IMR-90 (cell line): ENCODE results near the gene SLC1A7. TPM values are rescaled to one million over a fixed set of nuclear protein-coding genes. Genes with fewer than 3 reads are reported as not detected.

ENCODE experiments used
- ATAC-seq: fragments of 200-7000 bp; cut with Tn5 transposase; 2 replicates; pipeline ENCODE4 v1.9.1; 2020; ENCODE audit warnings: low read depth, mild to moderate bottlenecking, moderate library complexity
- BruUV-seq: library from RNA; stranded (reverse); fragments of 400-500 nt; replicated peaks from 2 replicates; lab custom pipeline; 2021; lab: Mats Ljungman, UMichigan
- CTCF ChIA-PET: fragments of 300-600 bp; formaldehyde crosslinking; extraction: SDS; loops from one replicate; lab custom pipeline; 2021; ENCODE audit warnings: antibody characterized with exemption; lab: Yijun Ruan, JAX
- POLR2A ChIA-PET: fragments of 300-600 bp; sonication (Branson Sonifier 250); formaldehyde crosslinking; loops from one replicate; lab custom pipeline; 2022; ENCODE audit warnings: antibody characterized with exemption; ENCODE audit not compliant: unreplicated experiment; lab: Charles Lee
- DNase-seq: peaks from one replicate; pipeline ENCODE4 v3.0.0; 2013
- H2AFZ ChIP-seq: replicated peaks from 2 replicates; pipeline ENCODE3; 2013; ENCODE audit warnings: low read length, mild to moderate bottlenecking; ENCODE audit not compliant: poor library complexity
- H2AK5ac ChIP-seq: 2 replicates; pipeline ENCODE4 v1.6.1; 2013; ENCODE audit warnings: low read depth, low read length, inconsistent platforms
- H2AK9ac ChIP-seq: replicated peaks from 2 replicates; pipeline ENCODE3; 2013; ENCODE audit warnings: mild to moderate bottlenecking, low read depth, low read length, moderate library complexity; ENCODE audit not compliant: poor library complexity
- H2BK120ac ChIP-seq: 2 replicates; pipeline ENCODE4 v1.6.1; 2013; ENCODE audit warnings: low read depth, low read length, inconsistent platforms
- H2BK15ac ChIP-seq: 3 replicates; pipeline ENCODE4 v1.6.1; 2013; ENCODE audit warnings: low read depth, low read length, inconsistent platforms
- H2BK20ac ChIP-seq: 2 replicates; pipeline ENCODE4 v1.6.1; 2013; ENCODE audit warnings: low read depth, mild to moderate bottlenecking, inconsistent platforms, low read length, moderate library complexity
- H2BK5ac ChIP-seq: 2 replicates; pipeline ENCODE4 v1.6.1; 2013; ENCODE audit warnings: mild to moderate bottlenecking, low read depth, low read length, inconsistent platforms; ENCODE audit not compliant: poor library complexity, severe bottlenecking
- H3K14ac ChIP-seq: replicated peaks from 2 replicates; pipeline ENCODE4 v1.6.1; 2013; ENCODE audit warnings: low read depth, low read length, inconsistent platforms
- H3K18ac ChIP-seq: 2 replicates; pipeline ENCODE4 v1.6.1; 2013; ENCODE audit warnings: low read depth, low read length, control low read depth
- H3K23ac ChIP-seq: 2 replicates; pipeline ENCODE4 v1.6.1; 2013; ENCODE audit warnings: low read depth, low read length, inconsistent platforms
- H3K27ac ChIP-seq: 2 replicates; pipeline ENCODE4 v1.5.1; 2013; ENCODE audit warnings: mild to moderate bottlenecking, control low read depth, low read length; ENCODE audit not compliant: insufficient read depth
- H3K27me3 ChIP-seq: 2 replicates; pipeline ENCODE4 v1.6.1; 2013; ENCODE audit warnings: low read length; ENCODE audit not compliant: control insufficient read depth, insufficient read depth
- H3K36me3 ChIP-seq: 2 replicates; pipeline ENCODE4 v1.6.1; 2013; ENCODE audit warnings: low read length, mixed read lengths; ENCODE audit not compliant: control insufficient read depth, insufficient read depth
- H3K4ac ChIP-seq: 2 replicates; pipeline ENCODE4 v1.6.1; 2013; ENCODE audit warnings: low read depth, low read length, inconsistent platforms
- H3K4me1 ChIP-seq: 2 replicates; pipeline ENCODE4 v1.6.1; 2013; ENCODE audit warnings: low read length, mixed read lengths; ENCODE audit not compliant: control insufficient read depth, insufficient read depth
- H3K4me2 ChIP-seq: 2 replicates; pipeline ENCODE4 v1.6.1; 2013; ENCODE audit warnings: low read depth, mild to moderate bottlenecking, control low read depth, low read length, moderate library complexity
- H3K4me3 ChIP-seq: 2 replicates; pipeline ENCODE4 v1.5.1; 2013; ENCODE audit warnings: low read depth, mild to moderate bottlenecking, control low read depth, low read length, moderate library complexity; ENCODE audit not compliant: insufficient read depth
- H3K56ac ChIP-seq: 2 replicates; pipeline ENCODE4 v1.6.1; 2013; ENCODE audit warnings: low read length, inconsistent platforms; ENCODE audit not compliant: insufficient read depth; ENCODE audit errors: extremely low read depth
- H3K79me1 ChIP-seq, 2 experiments: 2 replicates each; pipeline ENCODE4 v1.6.1; 2013; ENCODE audit warnings: low read length in 2 of 2, inconsistent platforms in 1 of 2, low read depth in 1 of 2
- H3K9ac ChIP-seq: 2 replicates; pipeline ENCODE4 v1.6.1; 2013; ENCODE audit warnings: low read depth, low read length, control low read depth
- H3K9me1 ChIP-seq: 2 replicates; pipeline ENCODE4 v1.6.1; 2013; ENCODE audit warnings: low read length, inconsistent platforms; ENCODE audit not compliant: insufficient read depth
- H3K9me3 ChIP-seq: 2 replicates; pipeline ENCODE4 v1.6.1; 2013; ENCODE audit warnings: low read length; ENCODE audit not compliant: control insufficient read depth, insufficient read depth
- H4K20me1 ChIP-seq: 2 replicates; pipeline ENCODE4 v1.6.1; 2013; ENCODE audit warnings: low read length, inconsistent platforms; ENCODE audit not compliant: insufficient read depth
- H4K5ac ChIP-seq: 2 replicates; pipeline ENCODE4 v1.6.1; 2013; ENCODE audit warnings: mild to moderate bottlenecking, low read depth, low read length, control low read depth
- H4K8ac ChIP-seq, 2 experiments: 2 replicates each; pipeline ENCODE4 v1.6.1; 2013; ENCODE audit warnings: low read depth in 2 of 2, low read length in 2 of 2, control low read depth in 1 of 2, inconsistent platforms in 1 of 2
- H4K91ac ChIP-seq: 2 replicates; pipeline ENCODE4 v1.6.1; 2013; ENCODE audit warnings: low read depth, low read length, inconsistent platforms; ENCODE audit not compliant: insufficient read depth
- BHLHE40 ChIP-seq: fragments of 150-350 bp; IDR thresholded peaks from 2 replicates; pipeline ENCODE4 v1.6.1; 2016; ENCODE audit warnings: mild to moderate bottlenecking, low read depth, low read length
- CEBPB ChIP-seq: IDR thresholded peaks from 2 replicates; pipeline ENCODE4 v1.6.1; 2012; ENCODE audit warnings: low read depth, low read length, improper control_type of control experiment
- MAZ ChIP-seq: IDR thresholded peaks from 2 replicates; pipeline ENCODE4 v1.6.1; 2012; ENCODE audit warnings: low read depth, mild to moderate bottlenecking, low read length, improper control_type of control experiment, moderate library complexity, borderline replicate concordance
- POLR2A ChIP-seq: IDR thresholded peaks from 2 replicates; pipeline ENCODE4 v1.6.1; 2012; ENCODE audit warnings: mild to moderate bottlenecking, low read depth, low read length
- RCOR1 ChIP-seq: IDR thresholded peaks from 2 replicates; pipeline ENCODE4 v1.6.1; 2012; ENCODE audit warnings: mild to moderate bottlenecking, low read length, improper control_type of control experiment; ENCODE audit not compliant: insufficient replicate concordance
- WGBS, 2 experiments: methylation state at CpG; one replicate each; pipeline versions ENCODE4 v1.1.5 to v1.1.7; 2013; ENCODE audit warnings: missing lambda C conversion rate in 2 of 2; ENCODE audit not compliant: insufficient read length in 1 of 2; ENCODE audit errors: extremely low coverage in 2 of 2; 5-methylcytosine and 5-hydroxymethylcytosine counted together
- dilution Hi-C: fragments of 300-500 bp; cut with HindIII; formaldehyde crosslinking; loops from one replicate; pipeline ENCODE4 v1.14.3; 2018; ENCODE audit warnings: low sequenced_read_pairs; ENCODE audit not compliant: unreplicated experiment
- in situ Hi-C: fragments of 300-500 bp; cut with MboI; formaldehyde crosslinking; loops from 3 replicates; pipeline ENCODE4 v1.14.3; 2019; ENCODE audit warnings: low sequenced_read_pairs, inconsistent platforms, mixed read lengths
- intact Hi-C: fragments of 100-400 bp; cut with micrococcal nuclease; formaldehyde crosslinking; loops from 2 replicates; pipeline ENCODE4 v1.10.0; 2022
- polyA plus RNA-seq, 3 experiments: library from polyadenylated mRNA; depleted of rRNA; stranded (reverse); fragments of >200 nt; gene quantifications; 2 replicates each; pipeline ENCODE4 v1.2.3, GENCODE V29; 2012; ENCODE audit warnings: low replicate concordance in 1 of 3
- total RNA-seq: library from RNA; depleted of rRNA; stranded (reverse); fragments of >200 nt; gene quantifications from 2 replicates; pipeline ENCODE4 v1.2.3, GENCODE V29; 2012

Gene SLC1A7
- total and polyA plus RNA-seq, 2 of the 4 experiments (the other 2 are of a cell fraction) = 0.05 TPM; not detected in 1

DNA sequence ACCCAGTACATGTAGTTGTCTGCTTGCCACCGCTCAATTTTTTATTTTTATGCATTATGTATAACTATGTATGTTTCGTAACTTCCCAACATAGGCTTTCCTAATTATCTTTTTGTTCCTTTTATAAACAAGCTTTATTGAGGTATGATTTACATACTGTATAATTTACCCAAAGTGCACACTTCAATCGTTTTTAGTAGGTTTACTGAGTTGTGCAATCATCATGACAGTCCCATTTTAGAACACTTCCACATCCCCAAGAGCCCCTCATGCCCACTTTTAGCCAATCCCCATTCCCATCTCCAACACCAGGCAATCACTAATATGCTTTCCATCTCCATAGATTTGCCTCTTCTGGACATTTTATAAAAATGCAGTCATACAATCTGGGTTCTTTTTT is 14.3 kb upstream of the SLC1A7 start:
- H3K27me3 ChIP-seq = no peaks in the 10 kb centered on the region
- no peaks in the 10 kb centered on the region for H4K20me1 ChIP-seq
- H2BK15ac ChIP-seq = no peak overlapping the region
- H3K4me2 ChIP-seq = no peak overlapping the region
- H3K27ac ChIP-seq = no peak overlapping the region
- no peak for DNase-seq
- H4K8ac ChIP-seq = no peak overlapping the region
- POLR2A ChIA-PET = no interaction called here
- H3K18ac ChIP-seq = no peak overlapping the region
- no peak overlapping the region for H2AFZ ChIP-seq
- intact Hi-C loops = no loop called here
- dilution Hi-C loops = no loop called here
- H3K14ac ChIP-seq = no peak overlapping the region
- H4K91ac ChIP-seq = no peak overlapping the region
- H2BK5ac ChIP-seq = no peak overlapping the region
- H2AK5ac ChIP-seq = no peak overlapping the region
- peaks cover 3% of the 10 kb centered on the region; the same call in 1 of the 2 replicates for H3K4me1 ChIP-seq
- BruUV-seq = no TSS peak
- CTCF ChIA-PET = no interaction called here
- no CpG with 5 or more reads among the region's 3 CpGs for WGBS, 2 experiments
- no peak overlapping the region for H3K56ac ChIP-seq
- H2BK120ac ChIP-seq = no peak overlapping the region
- H3K4me3 ChIP-seq = no peak overlapping the region
- H3K9me1 ChIP-seq = no peaks in the 10 kb centered on the region
- H2AK9ac ChIP-seq = no peak overlapping the region
- H3K9ac ChIP-seq = no peak overlapping the region
- H3K79me1 ChIP-seq = no peaks in the 10 kb centered on the region
- no peak overlapping the region for H3K4ac ChIP-seq
- H3K23ac ChIP-seq = no peak overlapping the region
- TF ChIP-seq BHLHE40 (no peak), MAZ (no peak), POLR2A (no peak), CEBPB (peak; percentile 51), RCOR1 (no peak)
- in situ Hi-C loops = no loop called here
- no peak for ATAC-seq
- H3K9me3 ChIP-seq = no peaks in the 10 kb centered on the region
- no peak overlapping the region for H4K5ac ChIP-seq
- H2BK20ac ChIP-seq = no peak overlapping the region
- no peaks in the 10 kb centered on the region for H3K36me3 ChIP-seq
